ENCODE measurements around the gene PSMC3IP. TPM values are rescaled to one million over a fixed set of nuclear protein-coding genes. Genes with fewer than 3 reads are reported as not detected.

Gene PSMC3IP
- total RNA-seq, 6 experiments from 2014 or later: 7.3 to 18.2 (median 16.0) TPM

GRCh38 chr17:42531455-42532354, 45.8 kb downstream of the PSMC3IP start:
- peaks cover 36% of the 10 kb centered on the region for H3K4me1 Mint-ChIP-seq (ENCODE audit: low read depth)
- H3K9me3 Mint-ChIP-seq: no peaks in the 10 kb centered on the region
- no peaks in the 10 kb centered on the region for H3K36me3 Mint-ChIP-seq (ENCODE audit: low read depth)
- DNase-seq: peak; percentile 37
- peak overlapping the region; percentile 79 for H3K4me3 Mint-ChIP-seq
- H3K27ac Mint-ChIP-seq: peak overlapping the region; percentile 74
- TF ChIP-seq CTCF (IDR thresholded peaks at IDR 0.05): peak; percentile 68
- no peaks in the 10 kb centered on the region for H3K27me3 Mint-ChIP-seq (ENCODE audit: insufficient read depth)

- no peak for DNase-seq
- Mint-ChIP-seq H3K36me3 (ENCODE audit: low read depth) (no peaks in the 10 kb centered on the region), H3K4me1 (ENCODE audit: low read depth) (peaks cover 42% of the 10 kb centered on the region), H3K27ac (no peak overlapping the region), H3K4me3 (no peak overlapping the region), H3K9me3 (no peaks in the 10 kb centered on the region), H3K27me3 (ENCODE audit: insufficient read depth) (no peaks in the 10 kb centered on the region)
- TF ChIP-seq CTCF (IDR thresholded peaks at IDR 0.05): no peak
Observed at GRCh38 chr17:42530952-42531454, 46.5 kb downstream of the PSMC3IP start.

- Mint-ChIP-seq H3K9me3 (no peaks in the 10 kb centered on the region), H3K4me3 (no peak overlapping the region), H3K36me3 (ENCODE audit: low read depth) (no peaks in the 10 kb centered on the region; the same call in 1 of the 2 replicates), H3K27me3 (ENCODE audit: insufficient read depth) (no peaks in the 10 kb centered on the region), H3K27ac (no peak overlapping the region), H3K4me1 (ENCODE audit: low read depth) (peaks cover 54% of the 10 kb centered on the region)
- no peak for TF ChIP-seq CTCF (IDR thresholded peaks at IDR 0.05)
- no peak for DNase-seq
Observed at GRCh38 chr17:42529061-42529460, 48.5 kb downstream of the PSMC3IP start.

- TF ChIP-seq CTCF (IDR thresholded peaks at IDR 0.05): no peak
- H3K36me3 Mint-ChIP-seq (ENCODE audit: low read depth): peaks cover 5% of the 10 kb centered on the region
- H3K9me3 Mint-ChIP-seq: no peaks in the 10 kb centered on the region
- H3K27ac Mint-ChIP-seq: no peak overlapping the region
- H3K27me3 Mint-ChIP-seq (ENCODE audit: insufficient read depth): no peaks in the 10 kb centered on the region
- no peak overlapping the region for H3K4me3 Mint-ChIP-seq
- H3K4me1 Mint-ChIP-seq (ENCODE audit: low read depth): peaks cover 62% of the 10 kb centered on the region
- no peak for DNase-seq
Observed at GRCh38 chr17:42527932-42528331, 49.6 kb downstream of the PSMC3IP start.

- H3K27ac Mint-ChIP-seq: peak overlapping the region; percentile 87
Observed at GRCh38 chr17:42526031-42526444, 51.5 kb downstream of the PSMC3IP start.

More at GRCh38 chr17:42526031-42526444, 51.5 kb downstream of the PSMC3IP start:
- DNase-seq: peak; percentile 58
- H3K9me3 Mint-ChIP-seq: no peaks in the 10 kb centered on the region
- peaks cover 16% of the 10 kb centered on the region for H3K36me3 Mint-ChIP-seq (ENCODE audit: low read depth)
- no peak for TF ChIP-seq CTCF (IDR thresholded peaks at IDR 0.05)
- H3K4me1 Mint-ChIP-seq (ENCODE audit: low read depth): peaks cover 74% of the 10 kb centered on the region
- no peaks in the 10 kb centered on the region for H3K27me3 Mint-ChIP-seq (ENCODE audit: insufficient read depth)
- H3K4me3 Mint-ChIP-seq: no peak overlapping the region; the same call in 1 of the 2 replicates

Data from HFFc6 (cell line).